Stimulated activated CD8-positive, alpha-beta memory T cell treated with anti-CD3 and anti-CD28 coated beads, Interleukin-12 subunit alpha, Interleukin-12 subunit beta, amount 100 ng/mL, for 1 hour (primary cell): ENCODE measurements around the gene LDHD.
"Not testable (repeated sequence)": the region's sequence is repeated elsewhere in the genome, so short reads cannot be mapped to it uniquely, and the experiment has no call there.

Experiments used
- DNase-seq: peaks from one replicate; pipeline ENCODE4 v3.0.0-alpha.2; 2020; ENCODE audit warnings: low read depth

Gene LDHD

GRCh38 chr16:75099738-75100602 is 16.6 kb downstream of the LDHD start:
- DNase-seq, result no peak

DNA sequence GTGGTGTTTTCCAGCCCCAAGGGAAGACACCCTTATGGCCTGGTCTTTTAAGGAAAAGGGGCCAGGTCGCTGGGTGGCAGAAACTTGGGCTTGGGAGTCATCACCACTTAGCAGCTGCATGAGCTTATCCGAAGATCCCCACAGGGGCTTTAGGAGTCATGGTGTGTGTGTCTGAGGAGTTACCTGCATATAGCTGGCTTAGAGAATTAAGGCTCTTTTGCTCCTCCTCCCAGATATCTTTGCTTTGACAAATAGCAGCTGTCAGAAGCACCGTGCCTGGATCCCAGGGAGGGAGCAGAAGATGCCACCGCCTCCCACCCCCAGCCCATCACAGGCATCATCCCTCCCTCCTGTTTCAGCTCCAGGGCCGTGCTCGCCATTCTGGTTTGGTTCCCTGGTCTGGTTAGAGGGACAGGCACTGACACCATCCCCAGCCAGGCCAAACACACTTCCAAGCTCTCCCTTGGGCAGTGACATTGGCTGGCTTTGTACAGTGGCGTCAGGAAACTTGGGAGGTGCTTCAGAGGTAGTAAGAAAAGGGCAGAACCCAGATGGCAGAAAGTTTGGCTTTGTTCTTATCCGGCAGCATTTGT is 17.4 kb downstream of the LDHD start:
- no peak for DNase-seq

DNA sequence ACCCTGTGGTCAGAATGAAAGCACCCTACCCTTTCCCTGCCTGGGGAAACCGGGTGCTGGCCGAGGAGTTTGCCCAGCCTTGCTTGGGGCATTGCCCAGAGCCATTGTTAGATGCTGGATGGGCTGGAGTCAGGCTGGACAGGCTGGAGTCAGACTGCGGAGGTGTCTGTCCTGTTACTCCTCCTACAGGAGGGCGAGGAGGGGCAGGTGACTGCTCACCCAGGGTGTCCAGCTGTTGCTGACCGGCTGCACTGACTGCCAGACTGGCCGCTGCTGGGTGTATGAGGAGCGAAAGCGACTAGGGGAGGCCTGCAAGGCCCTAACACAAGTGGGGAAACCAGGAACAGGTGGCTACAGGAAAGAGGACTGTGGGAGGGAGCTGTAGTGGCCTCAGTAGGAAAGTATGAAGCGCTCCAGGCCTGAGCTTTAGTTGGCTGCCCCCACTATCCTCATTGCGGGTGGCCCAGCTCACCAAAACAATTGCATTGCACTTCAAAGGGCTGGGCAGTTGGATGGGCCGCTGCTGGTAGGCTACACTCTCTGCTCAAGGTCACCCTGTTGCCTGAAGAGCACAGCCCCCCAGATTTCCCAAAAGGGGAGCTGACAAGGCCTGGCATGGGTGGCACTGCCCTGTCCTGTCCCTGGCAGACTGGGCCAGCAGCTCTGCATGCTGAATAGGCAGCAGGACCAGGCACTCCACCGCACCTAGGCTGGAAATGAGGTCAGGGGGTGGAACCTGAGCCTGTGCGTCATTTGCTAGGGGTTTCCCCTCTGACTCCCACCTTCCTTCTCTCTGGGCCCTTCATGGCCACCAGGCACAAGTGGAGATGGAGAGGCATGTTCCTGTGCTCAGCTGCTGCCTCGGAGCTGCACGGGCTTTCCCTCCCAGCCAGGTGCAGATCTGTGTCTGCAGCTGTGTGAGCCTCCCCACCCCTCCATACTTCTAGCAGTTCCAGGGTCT is 18.4 kb downstream of the LDHD start:
- peak; percentile 35 for DNase-seq

- no peak for DNase-seq
Observed at GRCh38 chr16:75097191-75097761, 19.3 kb downstream of the LDHD start.

DNA sequence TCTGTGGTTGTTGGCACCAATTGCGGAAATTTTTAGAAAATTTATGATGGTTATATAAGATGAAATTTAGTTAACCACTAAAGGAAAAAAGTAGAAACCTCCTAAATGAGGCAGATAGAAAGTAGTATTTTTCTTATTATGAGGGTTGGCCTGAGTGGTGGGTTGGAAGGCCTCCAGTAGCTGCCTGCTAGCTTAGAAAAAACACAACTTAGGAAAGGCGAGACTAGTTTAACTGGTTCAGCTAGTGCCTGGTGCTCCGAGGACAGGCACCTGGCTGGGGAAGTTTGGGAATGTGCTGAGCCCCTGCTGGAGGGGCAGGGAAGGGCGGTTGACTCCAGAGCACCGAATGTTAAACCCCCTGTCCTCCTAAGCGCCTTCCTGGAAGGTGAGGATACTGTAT is 19.9 kb downstream of the LDHD start:
- no peak for DNase-seq

DNA sequence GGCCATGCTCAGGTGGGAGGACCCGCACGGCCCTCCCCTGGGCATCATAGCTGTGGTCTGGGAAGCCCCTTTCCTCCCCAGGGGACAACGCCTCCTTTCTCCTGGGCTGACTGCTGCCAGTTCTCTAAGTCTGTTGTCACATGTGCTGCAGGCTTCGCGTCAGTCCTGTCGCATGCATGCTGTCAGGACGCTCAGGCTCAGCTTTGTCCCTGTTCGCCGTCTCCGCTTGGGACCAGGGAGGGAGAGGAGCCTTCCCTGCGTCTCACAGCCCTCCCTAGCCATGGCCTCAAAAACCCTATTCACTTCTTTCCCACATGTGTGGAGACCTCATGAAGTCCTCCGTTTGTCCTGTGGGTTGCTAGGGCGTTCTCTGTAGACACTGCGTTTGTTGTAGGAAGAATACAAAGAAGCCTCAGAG is 21.4 kb downstream of the LDHD start:
- no peak for DNase-seq

GRCh38 chr16:75093598-75094540 is 22.7 kb downstream of the LDHD start:
- DNase-seq, result no peak

DNA sequence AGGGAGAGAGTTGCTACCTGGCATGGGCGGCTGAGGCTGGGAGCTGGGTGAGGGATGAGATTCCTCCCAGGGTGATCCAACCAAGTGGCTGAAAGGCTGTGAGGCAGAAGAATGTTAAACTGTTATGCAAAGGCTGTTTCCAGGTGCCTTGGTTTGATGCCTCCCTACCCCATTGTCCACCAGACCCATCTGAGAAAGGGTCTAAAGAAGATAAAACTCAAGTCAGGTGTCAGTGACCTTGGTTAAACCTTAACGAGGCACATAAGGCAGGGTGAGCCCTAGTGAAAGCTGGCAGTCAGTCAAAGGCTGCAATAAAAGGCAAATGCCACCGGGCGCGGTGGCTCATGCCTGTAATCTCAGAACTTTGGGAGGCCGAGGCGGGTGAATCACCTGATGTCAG is 23.8 kb downstream of the LDHD start:
- no peak for DNase-seq

GRCh38 chr16:75091619-75092018 is 25.0 kb downstream of the LDHD start:
- DNase-seq, result not testable (repeated sequence)

- not testable (repeated sequence) for DNase-seq
Observed at GRCh38 chr16:75090899-75091298, 25.7 kb downstream of the LDHD start.

DNA sequence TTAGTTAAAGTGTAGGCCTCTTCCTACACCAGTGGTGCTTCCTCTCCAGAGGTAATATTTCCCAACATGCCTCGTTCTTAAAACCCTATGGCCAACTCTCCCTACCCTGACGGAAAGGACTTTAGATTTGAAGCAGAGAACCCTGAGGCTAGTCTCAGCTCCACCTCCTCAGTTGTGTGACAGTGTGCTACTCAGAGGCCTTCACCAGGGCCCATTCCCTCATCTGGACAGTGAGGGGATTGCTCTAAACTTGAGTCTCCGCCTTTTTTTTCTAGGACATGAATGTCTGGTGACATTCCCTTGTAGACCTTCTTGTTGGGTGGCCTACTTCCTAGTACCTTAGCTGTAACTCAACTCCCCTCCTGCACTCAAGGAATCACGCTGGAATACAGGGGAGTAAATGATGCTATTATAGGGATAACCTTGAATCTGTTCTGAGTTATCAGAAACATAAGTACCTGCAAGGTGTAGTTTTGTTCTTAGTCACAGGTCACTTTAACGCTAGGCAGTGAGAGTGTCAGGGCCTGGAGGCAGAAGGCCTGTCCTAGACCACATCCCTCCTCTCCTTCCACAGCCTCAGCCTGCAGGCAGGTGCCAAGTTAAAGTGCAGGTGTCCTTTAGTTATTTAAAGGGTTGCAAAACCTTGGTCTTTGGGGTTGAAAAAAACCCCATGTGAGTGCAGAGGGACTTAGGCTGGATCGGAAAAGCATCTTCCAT is 26.9 kb downstream of the LDHD start:
- DNase-seq, result no peak

DNA sequence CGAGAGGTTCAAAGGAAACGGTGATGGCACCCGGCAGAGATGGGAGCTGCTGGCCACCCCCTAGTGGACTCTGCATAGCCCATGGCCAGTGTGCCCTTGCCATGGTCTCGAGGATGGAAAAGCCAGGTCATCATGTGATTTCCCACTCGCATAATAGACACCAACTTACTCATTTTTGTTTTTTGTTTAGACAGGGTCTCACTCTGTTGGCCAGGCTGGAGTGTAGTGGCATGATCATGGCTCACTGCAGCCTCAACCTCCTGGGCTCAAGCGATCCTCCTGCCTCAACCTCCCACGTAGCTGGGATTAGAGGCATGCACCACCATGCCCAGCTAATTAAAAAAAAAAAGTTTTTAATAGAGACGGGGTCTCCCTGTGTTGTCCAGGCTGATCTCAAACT is 27.6 kb downstream of the LDHD start:
- DNase-seq, result no peak

DNA sequence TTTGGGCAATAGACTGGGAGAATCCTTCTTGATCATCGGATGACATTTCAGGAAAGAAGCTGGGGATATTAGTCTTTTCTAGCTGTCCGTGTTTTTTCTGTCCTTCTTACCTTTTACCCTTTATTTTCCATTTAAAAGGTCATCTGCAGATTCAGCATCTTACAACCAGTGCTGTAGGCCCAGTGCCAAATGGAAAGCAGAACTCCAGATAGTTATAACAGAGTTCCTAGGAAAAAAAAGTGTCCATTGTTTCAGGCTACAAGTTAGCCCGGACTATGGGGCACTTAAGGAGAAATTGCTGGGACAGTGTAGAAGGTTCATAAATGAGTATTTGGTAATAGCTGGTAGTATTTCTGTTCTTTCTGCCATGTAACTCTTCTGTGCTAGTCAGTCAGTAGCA is 28.4 kb downstream of the LDHD start:
- DNase-seq, result no peak

DNA sequence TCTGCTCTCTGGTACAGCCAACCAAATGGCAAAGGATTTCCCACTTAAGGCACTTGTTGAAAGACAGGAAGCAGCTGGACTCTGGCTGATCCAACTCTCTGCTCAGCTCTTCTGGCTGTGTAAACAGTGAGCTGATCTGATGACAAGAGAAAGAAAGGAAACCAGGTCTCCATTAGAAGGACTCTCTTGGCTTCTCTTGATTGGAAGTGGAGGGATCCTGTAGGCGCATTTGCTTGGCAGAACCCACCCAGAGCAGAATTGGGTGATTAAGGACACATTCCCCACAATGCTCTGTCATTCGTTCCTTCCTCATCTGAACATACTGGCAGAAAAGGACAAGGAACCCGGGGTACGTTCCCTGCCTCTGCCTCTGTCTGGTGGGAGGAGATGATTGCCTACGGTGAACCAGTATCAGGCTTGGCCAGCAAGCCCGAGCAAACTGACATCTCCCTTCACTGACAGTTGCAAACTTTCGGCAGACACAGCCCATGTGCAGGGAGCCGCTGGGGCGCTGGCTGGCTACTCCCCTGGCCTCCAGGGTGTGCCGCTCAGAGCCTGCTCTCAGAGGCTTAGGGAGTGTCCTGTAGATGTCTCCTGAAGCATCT is 29.1 kb downstream of the LDHD start:
- no peak for DNase-seq

GRCh38 chr16:75086688-75087374 is 29.7 kb downstream of the LDHD start:
- no peak for DNase-seq

- DNase-seq, result no peak
Observed at GRCh38 chr16:75086281-75086680, 30.3 kb downstream of the LDHD start.

GRCh38 chr16:75085556-75085955 is 31.0 kb downstream of the LDHD start:
- DNase-seq, result no peak

- no peak for DNase-seq
Observed at GRCh38 chr16:75083813-75084212, 32.8 kb downstream of the LDHD start.

DNA sequence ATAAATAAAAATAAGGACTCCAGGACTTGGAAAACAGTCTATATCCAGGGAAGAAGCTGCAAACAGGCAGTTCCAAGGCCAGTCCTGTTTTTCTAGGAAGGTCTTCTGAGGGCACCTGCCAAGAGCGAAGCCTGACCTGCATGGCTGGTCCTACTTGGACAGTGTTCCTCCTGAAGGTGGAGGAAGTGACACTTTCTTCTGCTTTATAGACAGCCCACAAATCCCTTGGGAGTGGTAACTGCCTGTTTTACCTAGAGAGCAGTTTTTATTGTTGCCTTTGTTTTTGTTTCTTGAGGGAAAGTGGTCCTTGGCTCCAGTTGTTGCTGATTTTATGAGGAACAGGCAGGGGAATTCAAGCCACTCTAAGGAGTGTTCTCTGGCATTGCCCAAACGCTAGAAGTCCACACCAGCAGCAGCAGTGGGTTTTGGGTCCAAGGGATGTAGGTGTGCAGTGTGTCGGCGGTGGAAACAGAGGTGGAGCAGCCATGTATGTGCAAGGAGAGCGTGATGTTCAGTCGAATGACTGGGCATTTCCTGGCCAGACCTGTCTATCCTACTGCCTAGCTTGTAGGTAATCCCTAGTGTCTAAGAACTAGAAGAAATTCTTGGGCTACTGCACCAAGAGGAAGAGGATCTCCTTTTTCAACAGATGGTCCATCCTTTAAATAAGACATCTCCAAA is 35.3 kb downstream of the LDHD start:
- no peak for DNase-seq
